ENCODE measurements around the gene TSPAN9. TPM values are rescaled to one million over a fixed set of nuclear protein-coding genes. Genes with fewer than 3 reads are reported as not detected.

The TSPAN9 gene
- total RNA-seq, 1 experiment from 2014 or later, result 13.2 TPM

- no peak for TF ChIP-seq ELF1 (IDR thresholded peaks at IDR 0.05; ENCODE audit: borderline replicate concordance, low read depth)
- TF ChIP-seq SIN3A (IDR thresholded peaks at IDR 0.05; ENCODE audit: low read depth), result no peak
These were observed 190.5 kb downstream of the TSPAN9 start (continued) for GRCh38 chr12:3267690-3268089.

- Histone ChIP-seq H3K9ac (ENCODE audit: low read length) (no peak overlapping the region), H2AFZ (ENCODE audit: low read depth, low read length, poor library complexity, severe bottlenecking) (no peak overlapping the region), H3K4me3 (replicated peaks in 1 of 2; ENCODE audit: low read depth in 1 of 2, low read length in 2 of 2) (no peak overlapping the region), H3K27me3 (ENCODE audit: insufficient read depth, low read length) (no peaks in the 10 kb centered on the region), H3K4me2 (ENCODE audit: low read length) (no peak overlapping the region), H3K9me2 (ENCODE audit: insufficient read depth) (no peaks in the 10 kb centered on the region), H4K20me1 (ENCODE audit: insufficient read depth) (no peaks in the 10 kb centered on the region), H3K4me1 (ENCODE audit: control insufficient read depth in 1 of 2, insufficient read depth in 2 of 2, low read length in 2 of 2) (peaks cover 7 to 17% of the 10 kb centered on the region in 2 experiments), H3K36me3 (ENCODE audit: control insufficient read depth in 1 of 2, insufficient read depth in 2 of 2, low read length in 2 of 2) (no peaks in the 10 kb centered on the region), H3K27ac (ENCODE audit: low read depth, low read length) (no peak overlapping the region), H3K79me2 (ENCODE audit: insufficient read depth, low read length) (no peaks in the 10 kb centered on the region), H3K9me3 (ENCODE audit: control insufficient read depth in 1 of 2, insufficient read depth in 1 of 2, low read depth in 1 of 2, low read length in 2 of 2) (no peaks in the 10 kb centered on the region)
- intact Hi-C loops (cut with micrococcal nuclease), result no loop called here
- no peak for DNase-seq (ENCODE audit: low read depth, low spot score)
- ChIA-PET RAD21 (ENCODE audit: low non-redundant PET in 1 of 2, low total read pairs in 2 of 2, uncharacterized antibody in 2 of 2, unreplicated experiment in 2 of 2) (no interaction called here), POLR2A (no interaction called here), CTCF (no interaction called here)
- TF ChIP-seq FOSL1 (IDR thresholded peaks at IDR 0.05; ENCODE audit: low read depth) (no peak), MAX (IDR thresholded peaks at IDR 0.05) (no peak), YY1 (IDR thresholded peaks at IDR 0.05; ENCODE audit: extremely low read depth, insufficient replicate concordance, low read depth, low read length) (no peak), SRF (IDR thresholded peaks at IDR 0.05; ENCODE audit: low read depth) (no peak), CEBPB (IDR thresholded peaks at IDR 0.05; ENCODE audit: low read depth) (no peak), JUND (IDR thresholded peaks at IDR 0.05) (no peak), EGR1 (IDR thresholded peaks at IDR 0.05; ENCODE audit: low read depth) (no peak), SIN3A (IDR thresholded peaks at IDR 0.05; ENCODE audit: low read depth) (no peak), CTCF (IDR thresholded peaks at IDR 0.05 in 2 of 3, conservative IDR thresholded peaks at IDR 0.05 in 1 of 3; ENCODE audit: borderline replicate concordance in 1 of 3, insufficient read depth in 1 of 3, low read depth in 2 of 3, low read length in 2 of 3) (no peak), ELF1 (IDR thresholded peaks at IDR 0.05; ENCODE audit: borderline replicate concordance, low read depth) (no peak)
- ATAC-seq, result no peak
- BruUV-seq (replicated peaks), result no TSS peak
These were observed 192.4 kb downstream of the TSPAN9 start for GRCh38 chr12:3269594-3269993.

All from HCT116 (cell line).